K562 (cell line): ENCODE results near the gene BRCC3.

ENCODE experiments used
- BACH1 ChIP-seq: fragments of 200-800 bp; sonication (Bioruptor generic); IDR thresholded peaks from 2 replicates; pipeline ENCODE4 v1.6.1; 2016; ENCODE audit warnings: missing genetic modification characterization, missing compliant biosample characterization
- BRD4 ChIP-seq: fragments of 200-600 bp; sonication (generic); IDR thresholded peaks from 2 replicates; pipeline ENCODE4 v1.6.1; 2017; ENCODE audit warnings: inconsistent platforms
- CTCF ChIP-seq, 3 experiments: IDR thresholded peaks in 2 of 3; conservative IDR thresholded peaks in 1 of 3; 2 replicates each; pipeline ENCODE4 v1.5.1; 2011 to 2012; ENCODE audit warnings: low read length in 3 of 3, mild to moderate bottlenecking in 3 of 3, control low read depth in 2 of 3, improper control_type of control experiment in 1 of 3, inconsistent platforms in 1 of 3, low read depth in 1 of 3, mixed read lengths in 1 of 3, moderate library complexity in 1 of 3; ENCODE audit not compliant: insufficient read depth in 2 of 3
- DPF2 ChIP-seq: fragments of 450-650 bp; IDR thresholded peaks from 2 replicates; pipeline ENCODE4 v1.6.1; 2016
- MXI1 ChIP-seq: IDR thresholded peaks from 2 replicates; pipeline ENCODE4 v1.6.1; 2011; ENCODE audit warnings: low read depth, mild to moderate bottlenecking, improper control_type of control experiment, low read length
- MYC ChIP-seq, 2 experiments: fragments of 250-450 bp in 1 of 2; sonication (Bioruptor Pico) in 1 of 2; IDR thresholded peaks; 2 replicates each; pipeline versions ENCODE4 v1.5.1 to v1.6.1; 2012 to 2021; ENCODE audit warnings: low read depth in 2 of 2, borderline replicate concordance in 1 of 2, improper control_type of control experiment in 1 of 2, low read length in 1 of 2, mild to moderate bottlenecking in 1 of 2, moderate library complexity in 1 of 2
- RNF2 ChIP-seq: sonication (generic); IDR thresholded peaks from 2 replicates; pipeline ENCODE4 v1.6.1; 2016
- SIRT6 ChIP-seq: IDR thresholded peaks from one replicate; pipeline ENCODE4 v1.6.1; 2012; ENCODE audit warnings: low read depth, mild to moderate bottlenecking, control low read depth, inconsistent platforms, low read length, moderate library complexity
- SP2 ChIP-seq: IDR thresholded peaks from 2 replicates; pipeline ENCODE4 v1.6.1; 2011; ENCODE audit warnings: mild to moderate bottlenecking, low read depth, low read length, moderate library complexity; ENCODE audit not compliant: poor library complexity, severe bottlenecking; ENCODE audit errors: extremely low read depth

GRCh38 chrX:155127465-155127864 lies 56.2 kb downstream of the BRCC3 start:
- no peak for TF ChIP-seq MYC (IDR thresholded peaks at IDR 0.05; ENCODE audit: low read depth, low read length)
- TF ChIP-seq MYC (CRISPR knock-in tag; IDR thresholded peaks at IDR 0.05; ENCODE audit: borderline replicate concordance, low read depth): no peak
- no peak for TF ChIP-seq RNF2
- no peak for TF ChIP-seq BRD4
- no peak for TF ChIP-seq SIRT6
- no peak for TF ChIP-seq SP2
- no peak for TF ChIP-seq CTCF (IDR thresholded peaks at IDR 0.05 in 2 of 3, conservative IDR thresholded peaks at IDR 0.05 in 1 of 3; ENCODE audit: insufficient read depth in 2 of 3, low read depth in 1 of 3, low read length in 3 of 3)
- TF ChIP-seq MXI1: no peak
- TF ChIP-seq DPF2: no peak
- no peak for TF ChIP-seq BACH1 (tag)
